Mesenchymal stem cell (in vitro differentiated cells and primary cell): ENCODE results near the gene SLC2A9.
A peak's percentile ranks its signal among the peaks of the same experiment; 100 is the strongest.

Source experiments
- DNase-seq: peaks from one replicate; pipeline ENCODE4 v3.0.0-alpha.2; 2013
- H2AFZ ChIP-seq: one replicate; pipeline ENCODE4 v1.6.1; 2013; ENCODE audit warnings: low read depth, mild to moderate bottlenecking, control low read depth, inconsistent platforms, low read length, moderate library complexity
- H2AK5ac ChIP-seq: 2 replicates; pipeline ENCODE4 v1.6.1; 2013; ENCODE audit warnings: low read length, moderate library complexity, mild to moderate bottlenecking, inconsistent platforms; ENCODE audit not compliant: severe bottlenecking
- H2BK120ac ChIP-seq: one replicate; pipeline ENCODE4 v1.6.1; 2013; ENCODE audit warnings: low read depth, mild to moderate bottlenecking, inconsistent platforms, low read length, moderate library complexity
- H2BK12ac ChIP-seq, 2 experiments: one replicate each; pipeline ENCODE4 v1.6.1; 2013; ENCODE audit warnings: inconsistent platforms in 2 of 2, low read length in 2 of 2, mild to moderate bottlenecking in 2 of 2, moderate library complexity in 2 of 2, control low read depth in 1 of 2
- H2BK15ac ChIP-seq: one replicate; pipeline ENCODE4 v1.6.1; 2013; ENCODE audit warnings: mild to moderate bottlenecking, low read depth, inconsistent platforms; ENCODE audit not compliant: poor library complexity, severe bottlenecking
- H2BK5ac ChIP-seq: 2 replicates; pipeline ENCODE4 v1.6.1; 2013; ENCODE audit warnings: low read depth, mild to moderate bottlenecking, low read length, control low read depth, inconsistent platforms; ENCODE audit not compliant: poor library complexity, severe bottlenecking
- H3K14ac ChIP-seq, 2 experiments: one replicate each; pipeline ENCODE4 v1.6.1; 2013; ENCODE audit warnings: inconsistent platforms in 2 of 2, low read length in 2 of 2, control low read depth in 1 of 2, mild to moderate bottlenecking in 1 of 2, moderate library complexity in 1 of 2
- H3K18ac ChIP-seq, 2 experiments: one replicate each; pipeline ENCODE4 v1.6.1; 2013; ENCODE audit warnings: inconsistent platforms in 2 of 2, low read length in 2 of 2, control low read depth in 1 of 2, low read depth in 1 of 2, mild to moderate bottlenecking in 1 of 2
- H3K23ac ChIP-seq, 2 experiments: one replicate each; pipeline ENCODE4 v1.6.1; 2013; ENCODE audit warnings: inconsistent platforms in 2 of 2, low read length in 2 of 2, mild to moderate bottlenecking in 2 of 2, moderate library complexity in 2 of 2, control low read depth in 1 of 2
- H3K27ac ChIP-seq: 2 replicates; pipeline ENCODE4 v1.5.1; 2013; ENCODE audit warnings: mild to moderate bottlenecking, moderate library complexity, low read length, control low read depth, inconsistent platforms; ENCODE audit not compliant: poor library complexity, severe bottlenecking
- H3K27me3 ChIP-seq, 2 experiments: 2 replicates each; pipeline versions ENCODE4 v1.6.1 to v1.7.0; 2013; ENCODE audit warnings: low read length in 2 of 2, mild to moderate bottlenecking in 2 of 2, moderate library complexity in 2 of 2, control low read depth in 1 of 2, inconsistent platforms in 1 of 2; ENCODE audit not compliant: control insufficient read depth in 1 of 2, insufficient read depth in 1 of 2
- H3K36me3 ChIP-seq, 2 experiments: 2 replicates each; pipeline versions ENCODE4 v1.6.1 to v1.7.0; 2013; ENCODE audit warnings: low read length in 2 of 2, control low read depth in 1 of 2, inconsistent platforms in 1 of 2, low read depth in 1 of 2, mild to moderate bottlenecking in 1 of 2; ENCODE audit not compliant: insufficient read depth in 2 of 2, control insufficient read depth in 1 of 2
- H3K4ac ChIP-seq, 2 experiments: one replicate each; pipeline ENCODE4 v1.6.1; 2013; ENCODE audit warnings: inconsistent platforms in 2 of 2, low read length in 2 of 2, mild to moderate bottlenecking in 2 of 2, moderate library complexity in 2 of 2, control low read depth in 1 of 2, low read depth in 1 of 2
- H3K4me1 ChIP-seq: 2 replicates; pipeline ENCODE4 v1.6.1; 2013; ENCODE audit warnings: low read depth, low read length, control low read depth; ENCODE audit not compliant: control insufficient read depth, insufficient read depth
- H3K4me2 ChIP-seq: 2 replicates; pipeline ENCODE4 v1.6.1; 2013; ENCODE audit warnings: low read length, mild to moderate bottlenecking, inconsistent platforms; ENCODE audit not compliant: poor library complexity, severe bottlenecking
- H3K4me3 ChIP-seq, 2 experiments: 2 replicates each; pipeline versions ENCODE4 v1.5.1 to v1.7.0; 2013; ENCODE audit warnings: low read length in 2 of 2, mild to moderate bottlenecking in 2 of 2, control low read depth in 1 of 2, low read depth in 1 of 2; ENCODE audit not compliant: insufficient read depth in 1 of 2
- H3K79me1 ChIP-seq: replicated peaks from 2 replicates; pipeline ENCODE4 v1.6.1; 2013; ENCODE audit warnings: mild to moderate bottlenecking, control low read depth, low read length, inconsistent platforms; ENCODE audit not compliant: poor library complexity, severe bottlenecking
- H3K9ac ChIP-seq: 2 replicates; pipeline ENCODE4 v1.7.0; 2013; ENCODE audit warnings: mild to moderate bottlenecking, low read length, moderate library complexity
- H3K9me3 ChIP-seq: 2 replicates; pipeline ENCODE4 v1.7.0; 2013; ENCODE audit warnings: mild to moderate bottlenecking, low read length; ENCODE audit not compliant: control insufficient read depth
- H4K8ac ChIP-seq: one replicate; pipeline ENCODE4 v1.6.1; 2013; ENCODE audit warnings: inconsistent platforms, mild to moderate bottlenecking, low read length, moderate library complexity
- H4K91ac ChIP-seq: one replicate; pipeline ENCODE4 v1.6.1; 2013; ENCODE audit warnings: mild to moderate bottlenecking, low read length, inconsistent platforms
- WGBS: methylation state at CpG from one replicate; pipeline ENCODE4 v1.1.7; 2013; ENCODE audit warnings: mixed read lengths; 5-methylcytosine and 5-hydroxymethylcytosine counted together

Gene SLC2A9

GRCh38 chr4:10031668-10032590, 10.6 kb upstream of the SLC2A9 start:
- no peak overlapping the region for H3K18ac ChIP-seq
- H4K8ac ChIP-seq = no peak overlapping the region
- H3K4me3 ChIP-seq = no peak overlapping the region
- no peak overlapping the region for H2BK15ac ChIP-seq
- no peak overlapping the region for H4K91ac ChIP-seq
- H3K27me3 ChIP-seq = peaks cover 0 to 3% of the 10 kb centered on the region in 2 experiments
- H2BK5ac ChIP-seq = no peak overlapping the region
- H2BK120ac ChIP-seq = no peak overlapping the region
- H3K9me3 ChIP-seq = no peaks in the 10 kb centered on the region
- no peak overlapping the region for H3K4ac ChIP-seq
- no peak overlapping the region for H3K4me2 ChIP-seq
- H3K36me3 ChIP-seq = no peaks in the 10 kb centered on the region
- peaks cover 14% of the 10 kb centered on the region for H3K4me1 ChIP-seq
- H3K14ac ChIP-seq = no peak overlapping the region
- H3K79me1 ChIP-seq = no peaks in the 10 kb centered on the region
- DNase-seq = no peak
- H2AFZ ChIP-seq = no peak overlapping the region
- no peak overlapping the region for H3K23ac ChIP-seq
- H2BK12ac ChIP-seq = no peak overlapping the region
- H3K27ac ChIP-seq = no peak overlapping the region
- WGBS = 83% methylated on average over 10 of the region's 10 CpGs
- H3K9ac ChIP-seq = no peak overlapping the region
- peak overlapping the region; percentile 43 for H2AK5ac ChIP-seq

- Histone ChIP-seq H3K14ac (no peak overlapping the region), H3K4me3 (no peak overlapping the region), H3K9me3 (no peaks in the 10 kb centered on the region), H4K91ac (no peak overlapping the region), H3K9ac (no peak overlapping the region), H3K79me1 (no peaks in the 10 kb centered on the region), H4K8ac (no peak overlapping the region), H2AK5ac (no peak overlapping the region), H3K4me2 (no peak overlapping the region), H3K4ac (no peak overlapping the region), H2BK15ac (no peak overlapping the region), H3K27ac (no peak overlapping the region), H3K23ac (no peak overlapping the region), H2BK5ac (no peak overlapping the region), H3K27me3 (peaks cover 3% of the 10 kb centered on the region in 2 experiments), H3K18ac (no peak overlapping the region), H2BK120ac (no peak overlapping the region), H3K36me3 (no peaks in the 10 kb centered on the region), H2AFZ (no peak overlapping the region), H3K4me1 (peaks cover 14% of the 10 kb centered on the region), H2BK12ac (no peak overlapping the region)
- no peak for DNase-seq
- WGBS = 74% methylated on average over 5 of the region's 7 CpGs
These were observed 9.8 kb upstream of the SLC2A9 start for GRCh38 chr4:10030972-10031667.

GRCh38 chr4:10029403-10029802, 8.1 kb upstream of the SLC2A9 start:
- Histone ChIP-seq H3K4me2 (no peak overlapping the region), H3K79me1 (no peaks in the 10 kb centered on the region), H3K36me3 (no peaks in the 10 kb centered on the region), H3K18ac (no peak overlapping the region), H2AFZ (no peak overlapping the region), H4K91ac (no peak overlapping the region), H3K4me3 (no peak overlapping the region), H2BK120ac (no peak overlapping the region), H2BK5ac (no peak overlapping the region), H3K4me1 (peaks cover 14% of the 10 kb centered on the region), H3K23ac (no peak overlapping the region), H2BK12ac (no peak overlapping the region), H3K14ac (no peak overlapping the region), H3K9ac (no peak overlapping the region), H3K9me3 (no peaks in the 10 kb centered on the region), H3K27me3 (peaks cover 14% of the 10 kb centered on the region in 2 experiments), H2AK5ac (no peak overlapping the region), H3K27ac (no peak overlapping the region), H3K4ac (no peak overlapping the region), H2BK15ac (no peak overlapping the region), H4K8ac (no peak overlapping the region)
- DNase-seq = no peak
- 91% methylated on average over 4 of the region's 4 CpGs for WGBS

GRCh38 chr4:10028910-10029309, 7.6 kb upstream of the SLC2A9 start:
- Histone ChIP-seq H3K79me1 (no peaks in the 10 kb centered on the region), H3K14ac (no peak overlapping the region), H2AK5ac (no peak overlapping the region), H3K9ac (no peak overlapping the region), H2BK120ac (no peak overlapping the region), H3K23ac (no peak overlapping the region), H3K27ac (no peak overlapping the region), H4K91ac (no peak overlapping the region), H3K9me3 (no peaks in the 10 kb centered on the region), H2BK15ac (no peak overlapping the region), H3K36me3 (no peaks in the 10 kb centered on the region), H3K4me2 (no peak overlapping the region), H3K27me3 (peaks cover 14% of the 10 kb centered on the region in 2 experiments), H3K18ac (no peak overlapping the region), H2AFZ (no peak overlapping the region), H3K4me3 (no peak overlapping the region), H4K8ac (no peak overlapping the region), H2BK5ac (no peak overlapping the region), H2BK12ac (no peak overlapping the region), H3K4me1 (peaks cover 15% of the 10 kb centered on the region), H3K4ac (no peak overlapping the region)
- WGBS = 53% methylated on average over 4 of the region's 4 CpGs
- DNase-seq = no peak
